ENCODE measurements around the gene EXOC3L1. TPM values are rescaled to one million over a fixed set of nuclear protein-coding genes. Genes with fewer than 3 reads are reported as not detected.

The EXOC3L1 gene
- total and polyA plus RNA-seq, 2 of the 13 experiments (the other 11 are each of a cell fraction or from before 2014, with no cell fraction given) = 0.12 TPM; not detected in 1

DNA sequence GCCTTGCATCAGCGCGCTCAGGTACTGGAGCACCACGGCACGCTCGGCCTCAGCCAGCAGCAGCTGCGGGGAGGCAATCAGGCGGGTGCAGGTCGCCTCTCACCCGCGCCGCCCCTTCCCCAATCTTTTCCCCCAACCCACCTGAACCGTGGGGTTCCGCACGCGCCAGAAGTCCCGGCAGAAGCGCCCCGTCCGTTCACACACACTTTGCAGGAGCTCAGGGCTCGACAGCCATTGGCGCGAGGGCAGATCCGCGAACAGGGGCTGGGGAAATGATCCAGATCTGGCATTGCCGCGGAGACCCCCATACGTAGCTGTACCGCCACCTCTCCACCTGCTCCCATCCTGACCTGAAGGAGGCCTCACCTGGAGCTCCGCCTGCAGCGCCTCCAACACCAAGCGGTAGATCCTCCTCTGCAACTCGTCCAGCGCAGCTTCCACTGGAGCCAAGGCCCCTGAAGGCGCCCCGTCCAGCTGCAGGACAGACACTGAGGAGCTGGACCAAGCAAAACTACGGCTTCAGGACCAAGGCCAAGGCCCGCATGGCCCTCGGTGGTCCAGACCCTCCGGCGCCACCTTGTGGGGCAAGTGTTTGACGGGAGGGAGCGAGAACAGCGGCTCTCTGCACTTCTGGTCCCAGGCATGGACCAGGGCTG, 4.8 kb downstream of the EXOC3L1 start (continued):
- TF ChIP-seq KDM2A (CRISPR knock-in tag; IDR thresholded peaks at IDR 0.05; ENCODE audit: borderline replicate concordance, low read depth) (peak; percentile 98), BHLHE40 (IDR thresholded peaks at IDR 0.05; ENCODE audit: low read length) (peak; percentile 53; the same call in 1 of the 2 replicates), FOXJ3 (CRISPR knock-in tag; IDR thresholded peaks at IDR 0.05; ENCODE audit: borderline replicate concordance) (no peak), PHB2 (IDR thresholded peaks at IDR 0.05; ENCODE audit: partially characterized antibody) (no peak), ZBTB7A (CRISPR knock-in tag; IDR thresholded peaks at IDR 0.05) (peak; percentile 91), SNAPC2 (CRISPR knock-in tag; IDR thresholded peaks at IDR 0.05) (0 out of 2 replicates have a peak, but pooled peaks have one; percentile 27), ZNF7 (CRISPR knock-in tag; IDR thresholded peaks at IDR 0.05) (peak; percentile 33; the same call in 1 of the 2 replicates), TBP (CRISPR knock-in tag; IDR thresholded peaks at IDR 0.05) (no peak), ZNF781 (CRISPR knock-in tag; IDR thresholded peaks at IDR 0.05; ENCODE audit: borderline replicate concordance, not compliant biosample characterization) (peak; percentile 91), TRIM24 (CRISPR knock-in tag; IDR thresholded peaks at IDR 0.05) (no peak), ZNF543 (CRISPR knock-in tag; IDR thresholded peaks at IDR 0.05) (no peak), KLF6 (CRISPR knock-in tag; IDR thresholded peaks at IDR 0.05) (peak; percentile 98; the same call in 1 of the 2 replicates), ZSCAN31 (CRISPR knock-in tag; IDR thresholded peaks at IDR 0.05; ENCODE audit: low read depth) (peak; percentile 87; the same call in 1 of the 2 replicates), IRX3 (CRISPR knock-in tag; IDR thresholded peaks at IDR 0.05; ENCODE audit: borderline replicate concordance, low read depth) (no peak; the same call in 1 of the 2 replicates), TBX2 (CRISPR knock-in tag; IDR thresholded peaks at IDR 0.05; ENCODE audit: borderline replicate concordance) (peak; percentile 80), ZNF703 (CRISPR knock-in tag; IDR thresholded peaks at IDR 0.05; ENCODE audit: borderline replicate concordance) (no peak), POLR2G (IDR thresholded peaks at IDR 0.05; ENCODE audit: low read depth, low read length) (no peak)
- TF ChIP-seq, protein P1, sequence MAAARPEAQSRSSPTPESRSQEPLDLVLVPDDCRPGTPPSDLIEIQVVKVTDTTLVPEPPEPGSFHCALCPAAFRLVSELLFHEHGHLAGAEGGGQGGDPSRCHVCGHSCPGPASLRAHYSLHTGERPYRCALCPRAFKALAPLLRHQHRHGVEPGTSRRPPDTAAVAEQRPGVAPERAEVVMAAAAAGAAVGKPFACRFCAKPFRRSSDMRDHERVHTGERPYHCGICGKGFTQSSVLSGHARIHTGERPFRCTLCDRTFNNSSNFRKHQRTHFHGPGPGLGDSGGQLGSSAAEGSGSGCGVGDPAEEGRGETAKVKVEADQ (CRISPR knock-in tag; IDR thresholded peaks at IDR 0.05; ENCODE audit: borderline replicate concordance) = peak; percentile 48; the same call in 1 of the 2 replicates
- TF ChIP-seq, protein P2, sequence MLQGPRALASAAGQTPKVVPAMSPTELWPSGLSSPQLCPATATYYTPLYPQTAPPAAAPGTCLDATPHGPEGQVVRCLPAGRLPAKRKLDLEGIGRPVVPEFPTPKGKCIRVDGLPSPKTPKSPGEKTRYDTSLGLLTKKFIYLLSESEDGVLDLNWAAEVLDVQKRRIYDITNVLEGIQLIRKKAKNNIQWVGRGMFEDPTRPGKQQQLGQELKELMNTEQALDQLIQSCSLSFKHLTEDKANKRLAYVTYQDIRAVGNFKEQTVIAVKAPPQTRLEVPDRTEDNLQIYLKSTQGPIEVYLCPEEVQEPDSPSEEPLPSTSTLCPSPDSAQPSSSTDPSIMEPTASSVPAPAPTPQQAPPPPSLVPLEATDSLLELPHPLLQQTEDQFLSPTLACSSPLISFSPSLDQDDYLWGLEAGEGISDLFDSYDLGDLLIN (CRISPR knock-in tag; IDR thresholded peaks at IDR 0.05; ENCODE audit: borderline replicate concordance) = no peak
- TF ChIP-seq, protein P3, sequence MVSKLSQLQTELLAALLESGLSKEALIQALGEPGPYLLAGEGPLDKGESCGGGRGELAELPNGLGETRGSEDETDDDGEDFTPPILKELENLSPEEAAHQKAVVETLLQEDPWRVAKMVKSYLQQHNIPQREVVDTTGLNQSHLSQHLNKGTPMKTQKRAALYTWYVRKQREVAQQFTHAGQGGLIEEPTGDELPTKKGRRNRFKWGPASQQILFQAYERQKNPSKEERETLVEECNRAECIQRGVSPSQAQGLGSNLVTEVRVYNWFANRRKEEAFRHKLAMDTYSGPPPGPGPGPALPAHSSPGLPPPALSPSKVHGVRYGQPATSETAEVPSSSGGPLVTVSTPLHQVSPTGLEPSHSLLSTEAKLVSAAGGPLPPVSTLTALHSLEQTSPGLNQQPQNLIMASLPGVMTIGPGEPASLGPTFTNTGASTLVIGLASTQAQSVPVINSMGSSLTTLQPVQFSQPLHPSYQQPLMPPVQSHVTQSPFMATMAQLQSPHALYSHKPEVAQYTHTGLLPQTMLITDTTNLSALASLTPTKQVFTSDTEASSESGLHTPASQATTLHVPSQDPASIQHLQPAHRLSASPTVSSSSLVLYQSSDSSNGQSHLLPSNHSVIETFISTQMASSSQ (IDR thresholded peaks at IDR 0.05; ENCODE audit: low read depth) = no peak
- TF ChIP-seq, protein P3 (CRISPR knock-in tag; IDR thresholded peaks at IDR 0.05; ENCODE audit: borderline replicate concordance) = peak; percentile 53; the same call in 1 of the 2 replicates
- TF ChIP-seq, protein P4, sequence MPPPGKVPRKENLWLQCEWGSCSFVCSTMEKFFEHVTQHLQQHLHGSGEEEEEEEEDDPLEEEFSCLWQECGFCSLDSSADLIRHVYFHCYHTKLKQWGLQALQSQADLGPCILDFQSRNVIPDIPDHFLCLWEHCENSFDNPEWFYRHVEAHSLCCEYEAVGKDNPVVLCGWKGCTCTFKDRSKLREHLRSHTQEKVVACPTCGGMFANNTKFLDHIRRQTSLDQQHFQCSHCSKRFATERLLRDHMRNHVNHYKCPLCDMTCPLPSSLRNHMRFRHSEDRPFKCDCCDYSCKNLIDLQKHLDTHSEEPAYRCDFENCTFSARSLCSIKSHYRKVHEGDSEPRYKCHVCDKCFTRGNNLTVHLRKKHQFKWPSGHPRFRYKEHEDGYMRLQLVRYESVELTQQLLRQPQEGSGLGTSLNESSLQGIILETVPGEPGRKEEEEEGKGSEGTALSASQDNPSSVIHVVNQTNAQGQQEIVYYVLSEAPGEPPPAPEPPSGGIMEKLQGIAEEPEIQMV (CRISPR knock-in tag; IDR thresholded peaks at IDR 0.05; ENCODE audit: low read depth) = no peak; the same call in 1 of the 2 replicates

Measured in HepG2 (cell line).